Ectodermal cell (in vitro differentiated cells): ENCODE data around the gene UBL4B.

Experiments used
- H3K27ac ChIP-seq: 2 replicates; pipeline ENCODE4 v1.7.0; 2013; ENCODE audit warnings: mild to moderate bottlenecking, low read depth, low read length; ENCODE audit not compliant: insufficient read depth, poor library complexity, severe bottlenecking
- H3K27me3 ChIP-seq: 2 replicates; pipeline ENCODE4 v1.7.0; 2013; ENCODE audit warnings: mild to moderate bottlenecking, low read length; ENCODE audit not compliant: insufficient read depth, control insufficient read depth, poor library complexity, severe bottlenecking
- H3K36me3 ChIP-seq: one replicate; pipeline ENCODE4 v1.7.0; 2013; ENCODE audit warnings: low read length; ENCODE audit not compliant: control insufficient read depth, insufficient read depth
- H3K4me1 ChIP-seq: one replicate; pipeline ENCODE4 v1.7.0; 2013; ENCODE audit warnings: low read length; ENCODE audit not compliant: control insufficient read depth, insufficient read depth
- H3K4me3 ChIP-seq: 2 replicates; pipeline ENCODE4 v1.7.0; 2013; ENCODE audit warnings: low read depth, low read length, control low read depth; ENCODE audit not compliant: insufficient read depth
- H3K9me3 ChIP-seq: 2 replicates; pipeline ENCODE4 v1.7.0; 2013; ENCODE audit warnings: mild to moderate bottlenecking, low read length, moderate library complexity; ENCODE audit not compliant: control insufficient read depth
- WGBS, 2 experiments: methylation state at CpG; one replicate each; pipeline ENCODE4 v1.1.7; 2013; ENCODE audit warnings: missing lambda C conversion rate in 2 of 2; 5-methylcytosine and 5-hydroxymethylcytosine counted together

UBL4B gene

GRCh38 chr1:110084227-110085078 lies 27.8 kb upstream of the UBL4B start:
- no peaks in the 10 kb centered on the region for H3K36me3 ChIP-seq
- H3K27me3 ChIP-seq, result peaks cover 78% of the 10 kb centered on the region
- no peak overlapping the region for H3K27ac ChIP-seq
- H3K4me1 ChIP-seq, result peaks cover 8% of the 10 kb centered on the region
- 3% methylated on average over 72 of the region's 72 CpGs for WGBS, 2 experiments
- H3K4me3 ChIP-seq, result no peak overlapping the region
- H3K9me3 ChIP-seq, result no peaks in the 10 kb centered on the region

- Histone ChIP-seq H3K4me1 (peaks cover 14% of the 10 kb centered on the region), H3K27me3 (peaks cover 74% of the 10 kb centered on the region), H3K4me3 (no peak overlapping the region), H3K9me3 (no peaks in the 10 kb centered on the region), H3K27ac (no peak overlapping the region), H3K36me3 (no peaks in the 10 kb centered on the region)
- 22 to 25% methylated on average over 5 of the region's 5 CpGs for WGBS, 2 experiments
Measured at GRCh38 chr1:110085671-110086070, 26.6 kb upstream of the UBL4B start.

- peaks cover 61% of the 10 kb centered on the region for H3K27me3 ChIP-seq
- no peak overlapping the region for H3K27ac ChIP-seq
- no peak overlapping the region for H3K4me3 ChIP-seq
- WGBS, 2 experiments, result 75 to 80% methylated on average over 4 of the region's 4 CpGs
- no peaks in the 10 kb centered on the region for H3K9me3 ChIP-seq
- H3K4me1 ChIP-seq, result peaks cover 14% of the 10 kb centered on the region
- H3K36me3 ChIP-seq, result no peaks in the 10 kb centered on the region
Measured at GRCh38 chr1:110086961-110087360, 25.3 kb upstream of the UBL4B start.

- H3K27me3 ChIP-seq, result peaks cover 50% of the 10 kb centered on the region
Measured at GRCh38 chr1:110087812-110088738, 24.2 kb upstream of the UBL4B start.

GRCh38 chr1:110088739-110089316 lies 23.4 kb upstream of the UBL4B start:
- Histone ChIP-seq H3K4me3 (no peak overlapping the region), H3K27me3 (peaks cover 42% of the 10 kb centered on the region), H3K4me1 (peaks cover 9% of the 10 kb centered on the region), H3K27ac (no peak overlapping the region), H3K9me3 (no peaks in the 10 kb centered on the region), H3K36me3 (no peaks in the 10 kb centered on the region)
- WGBS, 2 experiments, result 85% methylated on average over 10 of the region's 10 CpGs

More at GRCh38 chr1:110087812-110088738, 24.2 kb upstream of the UBL4B start:
- Histone ChIP-seq H3K9me3 (no peaks in the 10 kb centered on the region), H3K4me1 (peaks cover 14% of the 10 kb centered on the region), H3K36me3 (no peaks in the 10 kb centered on the region), H3K4me3 (no peak overlapping the region), H3K27ac (no peak overlapping the region)
- WGBS, 2 experiments, result 62 to 65% methylated on average over 15 of the region's 15 CpGs

- Histone ChIP-seq H3K27me3 (peaks cover 34% of the 10 kb centered on the region), H3K36me3 (no peaks in the 10 kb centered on the region), H3K4me1 (peaks cover 9% of the 10 kb centered on the region), H3K9me3 (no peaks in the 10 kb centered on the region), H3K27ac (no peak overlapping the region), H3K4me3 (no peak overlapping the region)
- 48 to 56% methylated on average over 7 of the region's 7 CpGs for WGBS, 2 experiments
Measured at GRCh38 chr1:110089561-110090275, 22.5 kb upstream of the UBL4B start.

GRCh38 chr1:110091381-110091780 lies 20.9 kb upstream of the UBL4B start:
- Histone ChIP-seq H3K27me3 (peaks cover 17% of the 10 kb centered on the region), H3K9me3 (no peaks in the 10 kb centered on the region), H3K36me3 (no peaks in the 10 kb centered on the region), H3K4me1 (peaks cover 9% of the 10 kb centered on the region), H3K4me3 (no peak overlapping the region), H3K27ac (no peak overlapping the region)
- WGBS, 2 experiments, result 87 to 96% methylated on average over 2 of the region's 2 CpGs

- Histone ChIP-seq H3K27me3 (peaks cover 13% of the 10 kb centered on the region), H3K4me1 (peaks cover 9% of the 10 kb centered on the region), H3K9me3 (no peaks in the 10 kb centered on the region), H3K4me3 (no peak overlapping the region), H3K27ac (no peak overlapping the region), H3K36me3 (no peaks in the 10 kb centered on the region)
- 73 to 88% methylated on average over 3 of the region's 3 CpGs for WGBS, 2 experiments
Measured at GRCh38 chr1:110091791-110092190, 20.5 kb upstream of the UBL4B start.

GRCh38 chr1:110092991-110093390 lies 19.3 kb upstream of the UBL4B start:
- WGBS, 2 experiments, result 87 to 96% methylated on average over 2 of the region's 2 CpGs
- peaks cover under 1% of the 10 kb centered on the region for H3K27me3 ChIP-seq
- H3K9me3 ChIP-seq, result no peaks in the 10 kb centered on the region
- H3K36me3 ChIP-seq, result no peaks in the 10 kb centered on the region
- peaks cover 9% of the 10 kb centered on the region for H3K4me1 ChIP-seq
- no peak overlapping the region for H3K4me3 ChIP-seq
- H3K27ac ChIP-seq, result no peak overlapping the region
